DND-41 (cell line): ENCODE results near the gene EVC2.

Experiments
- ATAC-seq: fragments of 200-7000 bp; cut with Tn5 transposase; 3 replicates; pipeline ENCODE4 v1.9.1; 2021; ENCODE audit warnings: low read depth; ENCODE audit not compliant: insufficient read depth
- DNase-seq: peaks from one replicate; pipeline ENCODE4 v3.0.0-alpha.2; 2020
- H2AFZ ChIP-seq: 2 replicates; pipeline ENCODE4 v1.6.0; 2012; ENCODE audit warnings: low read depth, low read length
- H3K27ac ChIP-seq: 2 replicates; pipeline ENCODE4 v1.5.1; 2012; ENCODE audit warnings: low read length, inconsistent platforms
- H3K27me3 ChIP-seq: fragments of 200-600 bp; sonication (generic); 2 replicates; pipeline ENCODE4 v1.6.0; 2012; ENCODE audit warnings: low read length, mild to moderate bottlenecking, inconsistent platforms; ENCODE audit not compliant: insufficient read depth, poor library complexity
- H3K36me3 ChIP-seq: 2 replicates; pipeline ENCODE4 v1.5.1; 2012; ENCODE audit warnings: low read length, inconsistent platforms; ENCODE audit not compliant: insufficient read depth
- H3K4me1 ChIP-seq: 2 replicates; pipeline ENCODE4 v1.5.1; 2012; ENCODE audit warnings: mild to moderate bottlenecking, low read length; ENCODE audit not compliant: insufficient read depth
- H3K4me2 ChIP-seq: 2 replicates; pipeline ENCODE4 v1.6.0; 2012; ENCODE audit warnings: mild to moderate bottlenecking, moderate library complexity, low read length, inconsistent platforms; ENCODE audit not compliant: insufficient read depth
- H3K4me3 ChIP-seq, 2 experiments: fragments of 200-600 bp in 1 of 2; shearing (Covaris generic) in 1 of 2; 2 replicates each; pipeline ENCODE4 v1.5.1; 2012 to 2016; ENCODE audit warnings: inconsistent platforms in 2 of 2, low read length in 2 of 2, mild to moderate bottlenecking in 2 of 2, low read depth in 1 of 2, moderate library complexity in 1 of 2
- H3K79me2 ChIP-seq: 2 replicates; pipeline ENCODE4 v1.6.0; 2012; ENCODE audit warnings: low read length, inconsistent platforms; ENCODE audit not compliant: insufficient read depth
- H3K9ac ChIP-seq: 2 replicates; pipeline ENCODE4 v1.6.0; 2012; ENCODE audit warnings: low read depth, mild to moderate bottlenecking, inconsistent platforms, low read length, moderate library complexity
- H3K9me3 ChIP-seq: 2 replicates; pipeline ENCODE4 v1.5.1; 2012; ENCODE audit warnings: low read length, moderate library complexity, mild to moderate bottlenecking, inconsistent platforms; ENCODE audit not compliant: insufficient read depth, severe bottlenecking
- H4K20me1 ChIP-seq: 2 replicates; pipeline ENCODE4 v1.6.0; 2012; ENCODE audit warnings: low read length; ENCODE audit not compliant: insufficient read depth
- CTCF ChIP-seq: IDR thresholded peaks from 2 replicates; pipeline ENCODE4 v1.5.1; 2012; ENCODE audit warnings: borderline replicate concordance, low read length, moderate library complexity, mild to moderate bottlenecking; ENCODE audit not compliant: poor library complexity, severe bottlenecking; ENCODE audit errors: extremely low read depth
- EZH2 ChIP-seq: IDR thresholded peaks from 3 replicates; pipeline ENCODE4 v1.6.1; 2012; ENCODE audit warnings: borderline replicate concordance, low read depth, mild to moderate bottlenecking, moderate library complexity, low read length, inconsistent platforms; ENCODE audit not compliant: severe bottlenecking

The EVC2 gene

GRCh38 chr4:5561286-5561685 is 147.1 kb downstream of the EVC2 start:
- H3K27ac ChIP-seq = no peak overlapping the region
- no peak overlapping the region for H2AFZ ChIP-seq
- DNase-seq (no peak), ATAC-seq (no peak)
- H3K79me2 ChIP-seq = no peaks in the 10 kb centered on the region
- no peak overlapping the region for H3K4me3 ChIP-seq
- H4K20me1 ChIP-seq = no peaks in the 10 kb centered on the region
- H3K27me3 ChIP-seq = peaks cover 2% of the 10 kb centered on the region
- H3K4me2 ChIP-seq = no peak overlapping the region
- TF ChIP-seq EZH2 (no peak), CTCF (no peak)
- H3K9ac ChIP-seq = no peak overlapping the region
- H3K4me1 ChIP-seq = no peaks in the 10 kb centered on the region
- H3K36me3 ChIP-seq = no peaks in the 10 kb centered on the region
- no peaks in the 10 kb centered on the region for H3K9me3 ChIP-seq

- Histone ChIP-seq H4K20me1 (no peaks in the 10 kb centered on the region), H3K9me3 (no peaks in the 10 kb centered on the region), H3K27me3 (peaks cover 2% of the 10 kb centered on the region), H2AFZ (no peak overlapping the region), H3K27ac (no peak overlapping the region), H3K4me3 (no peak overlapping the region), H3K4me2 (no peak overlapping the region), H3K36me3 (no peaks in the 10 kb centered on the region), H3K4me1 (no peaks in the 10 kb centered on the region), H3K79me2 (no peaks in the 10 kb centered on the region), H3K9ac (no peak overlapping the region)
- ATAC-seq (no peak), DNase-seq (no peak)
- TF ChIP-seq CTCF = no peak
- no peak for TF ChIP-seq EZH2
Measured at GRCh38 chr4:5558502-5558901, 149.9 kb downstream of the EVC2 start.

DNA sequence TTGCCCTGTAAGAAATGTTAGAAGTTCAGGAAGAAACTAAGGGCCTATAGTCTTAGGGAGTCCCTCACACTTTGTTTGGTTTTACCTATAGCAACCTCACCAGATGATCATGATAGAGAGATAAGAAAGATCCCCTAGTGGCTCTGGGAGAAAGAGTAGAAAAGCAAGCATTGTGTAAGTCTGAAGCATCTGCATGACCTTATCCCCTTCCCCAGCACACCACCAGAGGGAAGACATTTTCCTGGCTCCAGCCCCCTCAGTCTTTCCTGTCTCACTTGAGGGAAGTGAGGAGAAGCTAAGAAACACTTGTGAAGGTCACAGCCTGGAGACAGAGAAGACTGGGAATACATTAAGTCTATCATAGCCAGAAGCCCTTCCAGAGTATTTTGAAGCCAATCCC is 154.0 kb downstream of the EVC2 start:
- no peaks in the 10 kb centered on the region for H3K79me2 ChIP-seq
- no peak overlapping the region for H2AFZ ChIP-seq
- no peak overlapping the region for H3K4me3 ChIP-seq
- no peaks in the 10 kb centered on the region for H3K36me3 ChIP-seq
- no peaks in the 10 kb centered on the region for H3K9me3 ChIP-seq
- TF ChIP-seq CTCF (no peak), EZH2 (no peak)
- no peaks in the 10 kb centered on the region for H3K4me1 ChIP-seq
- no peak for ATAC-seq
- H3K27ac ChIP-seq = no peak overlapping the region
- no peak for DNase-seq
- H4K20me1 ChIP-seq = no peaks in the 10 kb centered on the region
- no peak overlapping the region for H3K9ac ChIP-seq
- peaks cover 2% of the 10 kb centered on the region for H3K27me3 ChIP-seq
- H3K4me2 ChIP-seq = no peak overlapping the region

DNA sequence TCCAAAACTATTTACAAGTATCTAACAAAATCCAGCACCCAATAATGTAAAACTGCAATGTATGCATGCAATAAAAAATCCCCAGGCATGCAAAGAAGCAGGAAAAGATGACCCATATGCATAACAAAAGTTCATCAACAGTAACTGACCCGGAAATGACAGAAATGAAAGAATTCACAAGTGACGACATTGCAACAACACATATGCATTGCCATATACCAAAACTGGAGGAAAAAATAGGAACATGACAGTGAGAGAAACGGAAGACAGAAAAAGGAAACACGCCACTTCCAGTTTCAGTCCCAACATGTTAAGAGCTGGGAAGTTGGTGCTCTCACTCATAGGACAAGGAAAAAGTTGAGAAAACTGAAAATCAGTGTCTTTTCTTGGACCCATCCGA is 154.6 kb downstream of the EVC2 start:
- no peak overlapping the region for H3K9ac ChIP-seq
- H3K27ac ChIP-seq = no peak overlapping the region
- H3K9me3 ChIP-seq = no peaks in the 10 kb centered on the region
- TF ChIP-seq EZH2 (no peak), CTCF (no peak)
- no peaks in the 10 kb centered on the region for H3K79me2 ChIP-seq
- no peak for ATAC-seq
- H3K4me3 ChIP-seq = no peak overlapping the region
- H3K36me3 ChIP-seq = no peaks in the 10 kb centered on the region
- H3K27me3 ChIP-seq = no peaks in the 10 kb centered on the region
- H3K4me1 ChIP-seq = no peaks in the 10 kb centered on the region
- H3K4me2 ChIP-seq = no peak overlapping the region
- DNase-seq = no peak
- no peak overlapping the region for H2AFZ ChIP-seq
- H4K20me1 ChIP-seq = no peaks in the 10 kb centered on the region
